Body of pancreas (tissue), 4 donors: Measurements from ENCODE around the gene KRT71.

Experiments used
- CTCF ChIP-seq, 7 experiments: fragments of 450-650 bp in 4 of 7; fragments of 200-600 bp in 3 of 7; sonication (generic) in 3 of 7; IDR thresholded peaks; one replicate each; pipeline ENCODE4 v1.5.1; 2016 to 2019; ENCODE audit warnings: antibody characterized with exemption in 7 of 7
- POLR2A ChIP-seq, 3 donors: fragments of 450-650 bp; IDR thresholded peaks; one replicate each; pipeline ENCODE4 v1.6.1; 2016; ENCODE audit warnings: antibody characterized with exemption in 3 of 3, mild to moderate bottlenecking in 2 of 3

GRCh38 chr12:52496590-52497071 lies 56.3 kb downstream of the KRT71 start:
- no peak for TF ChIP-seq CTCF (IDR thresholded peaks at IDR 0.05)
- no peak for TF ChIP-seq POLR2A (IDR thresholded peaks at IDR 0.05)
